Activated CD8-positive, alpha-beta memory T cell treated with anti-CD3 and anti-CD28 coated beads, Interleukin-2, amount 10 ng/mL, durations not matched to agents 7 days and 5 days (primary cell): ENCODE results near the gene TMEM131. TPM values are rescaled to one million over a fixed set of nuclear protein-coding genes. Genes with fewer than 3 reads are reported as not detected.

Source experiments
- ATAC-seq: fragments of 150-1000 bp; cut with Tn5 transposase; one replicate; pipeline ENCODE4 v1.10.0; 2021; ENCODE audit warnings: moderate library complexity
- CTCF ChIA-PET: fragments of 350-600 bp; sonication (Branson Sonifier 250); formaldehyde crosslinking; loops from one replicate; lab custom pipeline; 2021; ENCODE audit warnings: antibody characterized with exemption; lab: Charles Lee
- DNase-seq: peaks from one replicate; pipeline ENCODE4 v3.0.0-alpha.2; 2020
- H3K27ac Mint-ChIP-seq: one replicate; pipeline ENCODE4 v1.8.0; 2021; ENCODE audit warnings: mild to moderate bottlenecking, mixed read lengths
- H3K27me3 Mint-ChIP-seq: one replicate; pipeline ENCODE4 v1.8.0; 2021; ENCODE audit warnings: mixed read lengths
- H3K36me3 Mint-ChIP-seq: one replicate; pipeline ENCODE4 v1.8.0; 2021; ENCODE audit warnings: mild to moderate bottlenecking, mixed read lengths
- H3K4me1 Mint-ChIP-seq: one replicate; pipeline ENCODE4 v1.8.0; 2021; ENCODE audit warnings: mixed read lengths
- H3K4me3 Mint-ChIP-seq: one replicate; pipeline ENCODE4 v1.8.0; 2021; ENCODE audit warnings: mild to moderate bottlenecking, moderate library complexity, mixed read lengths
- H3K9me3 Mint-ChIP-seq: one replicate; pipeline ENCODE4 v1.8.0; 2022; ENCODE audit warnings: low read depth, mixed read lengths
- total RNA-seq, 2 experiments: library from RNA; stranded (reverse); gene quantifications; one replicate each; pipeline ENCODE4 v1.2.3, GENCODE V29; 2021

The TMEM131 gene
- total RNA-seq, 2 experiments from 2014 or later: 31.2 to 33.4 TPM

DNA sequence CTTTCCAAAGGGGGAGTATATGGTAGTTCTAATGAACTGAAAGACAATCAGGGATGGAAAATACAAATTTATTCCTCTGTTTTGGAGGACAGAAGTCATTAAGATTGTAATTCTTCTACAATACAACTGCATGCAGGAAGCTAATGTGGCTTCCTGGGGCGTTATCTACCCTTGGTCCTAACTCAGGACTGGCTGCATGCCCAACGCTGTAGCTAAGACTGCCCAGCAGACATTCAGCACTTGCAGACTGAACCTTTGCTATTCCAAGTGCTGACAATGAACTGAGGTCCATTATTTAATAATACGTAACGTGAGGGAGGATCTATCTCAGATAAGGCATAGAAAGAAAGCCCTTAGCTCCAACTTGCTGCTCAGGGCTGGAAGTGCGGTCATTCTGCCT is 229.2 kb downstream of the TMEM131 start:
- no peak for ATAC-seq
- CTCF ChIA-PET: interaction anchor here (0.7 to 1.2 kb wide), 3 partner anchors 57 to 176 kb away, joined by 3 to 5 read pairs (median 3); partner anchors contain the start of gene ANKRD36B
- H3K36me3 Mint-ChIP-seq: peaks cover 7% of the 10 kb centered on the region

DNA sequence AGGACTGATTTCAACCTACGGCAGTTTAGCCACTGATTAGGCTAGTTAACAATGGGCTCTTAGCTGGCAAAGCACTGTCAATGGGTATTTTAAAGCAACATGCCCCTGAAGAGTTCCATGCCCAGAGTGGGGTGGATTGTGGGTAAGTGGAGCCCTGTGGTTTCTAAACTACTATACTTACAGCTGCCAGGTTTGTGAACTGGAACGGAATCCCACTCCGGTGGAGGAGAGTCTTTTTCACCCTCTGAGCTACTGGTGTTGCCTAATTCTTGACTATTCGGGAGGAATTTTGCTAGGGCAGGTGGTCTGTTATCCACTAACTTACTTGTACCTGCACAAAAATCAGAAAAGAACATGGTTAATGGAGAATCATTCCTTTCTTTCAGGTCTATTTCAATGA is 229.8 kb downstream of the TMEM131 start:
- Mint-ChIP-seq H3K4me1 (peaks cover 20% of the 10 kb centered on the region), H3K27me3 (no peaks in the 10 kb centered on the region), H3K4me3 (no peak overlapping the region), H3K9me3 (no peaks in the 10 kb centered on the region), H3K27ac (no peak overlapping the region), H3K36me3 (peaks cover 7% of the 10 kb centered on the region)
- CTCF ChIA-PET: interaction anchor here (0.7 kb wide), 1 partner anchor 66 kb away, joined by 3 read pairs; no protein-coding TSS in a partner anchor
- ATAC-seq (no peak), DNase-seq (peak; percentile 12)

More for the DNA sequence above, 229.2 kb downstream of the TMEM131 start:
- Mint-ChIP-seq H3K4me1 (peaks cover 15% of the 10 kb centered on the region), H3K9me3 (no peaks in the 10 kb centered on the region), H3K27me3 (no peaks in the 10 kb centered on the region), H3K4me3 (no peak overlapping the region), H3K27ac (no peak overlapping the region)
- peak; percentile 25 for DNase-seq

DNA sequence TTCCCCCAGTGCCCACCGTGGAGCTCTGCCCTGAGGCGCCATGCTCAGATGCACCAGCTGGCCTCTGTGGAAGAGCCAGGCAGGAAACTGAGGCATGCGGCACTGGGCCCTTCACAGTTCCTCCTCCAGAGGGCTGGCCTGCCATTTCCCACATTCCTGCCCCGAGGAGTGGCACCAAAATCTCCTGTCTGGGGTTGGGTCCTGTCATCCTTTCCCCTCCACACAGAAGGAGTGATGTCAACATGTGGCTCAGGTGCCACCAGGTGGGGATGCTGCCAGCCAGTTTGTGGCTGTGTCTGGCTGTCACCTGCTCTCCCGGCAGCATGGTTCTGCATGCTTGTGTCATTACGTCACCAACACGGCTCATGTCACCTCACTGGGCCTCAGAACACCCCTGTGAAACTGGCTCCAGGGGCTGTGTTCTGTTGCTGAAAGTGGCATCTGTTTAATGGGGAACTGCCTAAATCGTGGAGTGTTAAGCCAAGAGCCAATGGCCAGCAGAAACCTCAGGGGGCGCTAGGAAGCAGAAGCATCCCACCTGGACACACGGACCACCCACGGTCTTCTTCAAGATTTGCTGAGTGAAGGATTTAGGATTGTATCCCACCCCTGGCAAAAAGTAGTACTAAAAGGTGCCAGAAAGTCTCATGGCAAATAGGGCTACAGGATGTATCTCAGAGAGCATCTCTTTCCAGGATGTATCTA is 231.0 kb downstream of the TMEM131 start:
- CTCF ChIA-PET: interaction anchor here (0.7 to 1.6 kb wide), 2 partner anchors 10 to 65 kb away, joined by 3 to 5 read pairs; no protein-coding TSS in a partner anchor
- Mint-ChIP-seq H3K27ac (no peak overlapping the region), H3K9me3 (no peaks in the 10 kb centered on the region), H3K4me1 (peaks cover 32% of the 10 kb centered on the region), H3K27me3 (no peaks in the 10 kb centered on the region), H3K4me3 (no peak overlapping the region), H3K36me3 (peaks cover 8% of the 10 kb centered on the region)
- ATAC-seq (no peak), DNase-seq (peak; percentile 37)

DNA sequence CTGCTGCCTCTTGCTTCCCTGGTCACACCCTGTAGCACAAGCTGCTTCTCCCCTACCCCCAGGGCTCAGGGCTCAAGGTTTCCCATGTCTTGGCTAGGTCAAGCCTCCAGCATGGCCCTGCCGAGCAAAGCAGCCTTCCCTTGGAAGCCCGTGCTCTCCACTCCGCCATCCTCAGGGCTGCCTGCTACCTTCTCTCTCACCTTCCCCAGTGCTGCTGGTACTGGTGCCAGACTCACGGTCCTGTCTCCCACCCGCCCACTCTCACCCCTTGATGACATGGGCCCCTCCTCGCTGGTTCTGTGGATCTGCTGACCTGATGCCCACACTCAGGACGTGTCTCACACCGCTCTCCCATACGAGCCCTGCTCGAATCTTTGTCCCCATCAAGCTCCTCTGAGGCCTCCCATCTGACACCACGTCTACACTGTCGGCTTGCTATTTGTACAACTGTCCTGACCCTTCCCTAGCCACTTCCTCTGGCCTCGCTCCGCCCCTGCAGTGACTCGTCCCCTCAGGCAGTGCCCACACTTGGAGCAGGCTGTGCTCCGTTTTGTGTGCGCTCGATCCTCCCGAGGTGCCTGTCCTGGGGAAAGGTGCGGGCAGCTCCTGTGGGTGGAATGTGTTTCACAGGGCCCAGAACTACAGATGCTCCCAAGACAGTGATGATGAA is 232.4 kb downstream of the TMEM131 start:
- CTCF ChIA-PET: interaction anchor here (1.2 to 2.1 kb wide), 4 partner anchors 9 to 64 kb away, joined by 3 to 7 read pairs (median 4); no protein-coding TSS in a partner anchor
- ATAC-seq (no peak), DNase-seq (peak; percentile 39)

DNA sequence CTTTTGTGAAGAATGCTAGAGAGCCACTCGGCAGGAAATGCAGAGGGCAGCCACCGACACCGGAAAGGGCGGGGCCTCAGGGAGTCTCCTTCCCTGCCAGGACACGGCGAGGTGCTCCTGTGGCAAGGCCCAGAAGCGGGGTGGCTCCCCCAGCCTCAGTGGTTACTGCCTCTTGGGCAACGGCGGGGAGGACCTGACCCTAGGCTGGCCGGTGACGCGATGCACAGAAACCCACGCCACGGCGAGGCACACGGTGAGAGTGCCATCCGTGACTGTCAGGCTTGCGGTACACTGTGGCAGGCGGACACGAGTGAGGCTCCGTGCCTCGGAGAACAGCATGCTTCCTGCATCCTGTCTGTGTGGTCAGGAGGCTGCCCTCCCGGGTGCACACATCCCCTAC is 234.6 kb downstream of the TMEM131 start:
- Mint-ChIP-seq H3K27me3 (no peaks in the 10 kb centered on the region), H3K4me3 (peak overlapping the region; percentile 56), H3K27ac (peak overlapping the region; percentile 81), H3K36me3 (peaks cover 16% of the 10 kb centered on the region), H3K9me3 (no peaks in the 10 kb centered on the region), H3K4me1 (peaks cover 38% of the 10 kb centered on the region)
- CTCF ChIA-PET: interaction anchor here (2.1 kb wide), 1 partner anchor 62 kb away, joined by 7 read pairs; no protein-coding TSS in a partner anchor
- DNase-seq (peak; percentile 80), ATAC-seq (peak; percentile 79)

More for the DNA sequence above, 232.4 kb downstream of the TMEM131 start:
- H3K27me3 Mint-ChIP-seq: no peaks in the 10 kb centered on the region
- peaks cover 8% of the 10 kb centered on the region for H3K36me3 Mint-ChIP-seq
- H3K4me3 Mint-ChIP-seq: no peak overlapping the region
- peaks cover 40% of the 10 kb centered on the region for H3K4me1 Mint-ChIP-seq
- no peaks in the 10 kb centered on the region for H3K9me3 Mint-ChIP-seq
- peak overlapping the region; percentile 30 for H3K27ac Mint-ChIP-seq

DNA sequence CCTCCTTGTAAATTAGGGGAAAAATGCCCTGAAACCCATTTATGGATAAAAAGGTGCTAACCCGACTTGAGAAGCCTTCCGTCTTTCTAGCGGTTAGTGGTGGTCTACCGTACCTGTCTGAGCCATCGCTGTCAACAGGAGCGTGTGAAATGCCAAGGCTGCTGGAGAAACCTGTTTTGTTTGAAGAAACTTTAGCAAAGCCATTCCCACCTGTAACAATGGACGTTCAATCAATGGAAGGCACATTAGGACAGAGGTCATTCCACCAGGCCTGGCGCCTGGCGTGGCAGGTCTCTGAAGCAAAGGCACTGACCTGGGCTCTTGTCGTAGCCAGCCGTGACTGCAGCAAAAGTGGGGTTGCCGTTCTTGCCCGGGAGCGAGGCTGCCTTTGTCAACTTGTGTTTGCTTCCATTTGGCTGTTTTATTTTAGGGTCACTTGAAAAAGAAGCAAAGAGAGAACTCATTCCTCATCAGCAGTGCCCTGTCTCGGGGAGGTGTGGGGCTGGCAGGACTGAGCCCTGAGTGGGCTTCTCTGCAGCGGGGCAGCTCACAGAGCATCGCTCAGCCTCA is 235.2 kb downstream of the TMEM131 start:
- Mint-ChIP-seq H3K36me3 (peaks cover 15% of the 10 kb centered on the region), H3K4me1 (peaks cover 38% of the 10 kb centered on the region), H3K27ac (peak overlapping the region; percentile 81), H3K4me3 (peak overlapping the region; percentile 56), H3K9me3 (no peaks in the 10 kb centered on the region), H3K27me3 (no peaks in the 10 kb centered on the region)
- ATAC-seq: peak; percentile 14
- DNase-seq: no peak
- CTCF ChIA-PET: no interaction called here

DNA sequence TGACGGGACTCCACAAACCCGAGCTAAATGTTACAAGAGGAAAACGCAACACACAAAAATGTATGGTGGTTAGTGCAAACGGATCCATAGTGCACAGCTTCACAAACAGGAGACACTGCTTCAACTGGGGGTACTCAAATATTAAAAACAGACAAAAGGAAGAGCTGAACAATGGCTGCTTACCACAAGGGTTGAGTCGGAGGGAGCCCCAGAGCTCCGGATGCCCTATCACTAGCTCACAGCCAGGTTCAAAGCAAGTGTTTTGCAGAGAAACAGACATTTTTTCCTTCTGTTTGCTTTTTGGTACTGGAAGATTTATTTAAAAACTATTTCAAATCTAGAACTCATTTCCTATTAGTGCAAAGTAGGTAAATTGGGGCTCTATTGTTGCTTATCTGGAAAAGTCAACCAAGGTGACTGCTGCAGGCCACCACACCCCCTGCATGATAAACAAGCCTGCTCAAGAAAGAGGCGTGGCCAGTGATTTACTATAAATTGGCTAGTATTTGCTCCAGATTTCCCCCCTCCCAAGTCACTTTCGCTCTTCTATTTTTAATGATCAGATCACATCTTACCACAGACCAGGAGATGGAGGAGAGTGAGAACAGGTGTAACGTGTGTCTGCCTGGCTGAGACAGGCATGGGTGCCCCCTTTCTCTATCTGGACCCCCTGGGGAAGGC is 235.9 kb downstream of the TMEM131 start:
- Mint-ChIP-seq H3K27ac (peak overlapping the region; percentile 66), H3K27me3 (no peaks in the 10 kb centered on the region), H3K36me3 (peaks cover 14% of the 10 kb centered on the region), H3K4me1 (peaks cover 38% of the 10 kb centered on the region), H3K9me3 (no peaks in the 10 kb centered on the region), H3K4me3 (peak overlapping the region; percentile 8)
- CTCF ChIA-PET: interaction anchor here (1.2 to 1.8 kb wide), 3 partner anchors 11 to 169 kb away, joined by 4 to 7 read pairs (median 4); no protein-coding TSS in a partner anchor
- peak; percentile 40 for DNase-seq
- no peak for ATAC-seq

DNA sequence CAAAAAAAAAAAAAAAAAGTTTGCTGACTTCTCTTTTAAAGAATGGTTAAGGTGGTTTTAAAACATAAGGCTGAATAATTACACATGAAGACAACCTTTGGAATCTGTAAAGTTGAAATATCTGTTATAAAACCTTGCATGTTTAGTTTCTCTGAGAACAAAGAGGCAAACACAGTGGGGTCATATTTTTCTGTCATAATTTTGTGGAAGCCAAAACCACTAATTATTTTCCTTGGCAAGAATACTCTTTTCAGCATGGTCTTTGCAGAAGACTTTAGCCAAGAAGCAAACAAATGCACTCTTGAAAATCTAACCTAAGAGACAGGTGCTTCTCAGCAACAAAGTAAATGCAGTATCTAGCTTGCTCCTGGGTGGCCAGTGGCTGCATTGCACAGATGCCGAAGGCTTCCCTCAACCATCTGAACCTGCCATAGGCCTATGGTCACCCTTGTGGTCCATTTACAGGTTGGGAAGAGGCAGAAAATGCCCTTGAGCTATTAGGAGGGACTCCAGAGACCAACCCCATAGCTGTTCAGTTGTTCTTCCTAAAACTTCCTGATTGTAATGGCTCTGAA is 237.5 kb downstream of the TMEM131 start:
- ATAC-seq: no peak
- H3K27ac Mint-ChIP-seq: no peak overlapping the region
- CTCF ChIA-PET: interaction anchor here (0.8 to 1.8 kb wide), 4 partner anchors 8 to 58 kb away, joined by 4 to 7 read pairs (median 4); no protein-coding TSS in a partner anchor
- no peak overlapping the region for H3K4me3 Mint-ChIP-seq
- H3K4me1 Mint-ChIP-seq: peaks cover 34% of the 10 kb centered on the region
- H3K36me3 Mint-ChIP-seq: peaks cover 14% of the 10 kb centered on the region
- no peaks in the 10 kb centered on the region for H3K9me3 Mint-ChIP-seq
- no peaks in the 10 kb centered on the region for H3K27me3 Mint-ChIP-seq
- no peak for DNase-seq

DNA sequence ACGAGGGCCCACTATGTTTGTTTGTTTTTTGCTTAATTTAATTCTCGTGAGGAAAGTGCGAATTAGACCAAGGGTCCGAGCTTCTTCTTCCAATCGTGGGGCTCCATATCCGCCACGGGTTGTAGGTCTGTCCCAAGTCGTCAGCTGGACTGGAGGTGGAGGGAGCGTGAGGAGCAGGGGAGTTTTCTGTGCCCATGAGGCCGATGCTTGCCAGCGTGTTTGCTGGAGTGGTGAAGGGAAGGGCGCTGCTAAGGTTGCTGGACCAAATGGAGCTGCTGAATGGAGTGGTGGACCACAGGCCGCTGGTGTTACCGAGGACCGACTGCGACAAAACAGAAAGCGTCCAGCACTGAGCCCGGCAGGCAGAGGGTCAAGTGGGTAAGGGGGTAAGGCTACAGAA is 238.7 kb downstream of the TMEM131 start:
- peaks cover 14% of the 10 kb centered on the region for H3K36me3 Mint-ChIP-seq
- CTCF ChIA-PET: interaction anchor here (1.1 to 1.5 kb wide), 2 partner anchors 9 to 94 kb away, joined by 3 to 5 read pairs; no protein-coding TSS in a partner anchor
- H3K9me3 Mint-ChIP-seq: no peaks in the 10 kb centered on the region
- peaks cover 31% of the 10 kb centered on the region for H3K4me1 Mint-ChIP-seq
- no peaks in the 10 kb centered on the region for H3K27me3 Mint-ChIP-seq
- H3K27ac Mint-ChIP-seq: no peak overlapping the region
- ATAC-seq (no peak), DNase-seq (no peak)
- no peak overlapping the region for H3K4me3 Mint-ChIP-seq

DNA sequence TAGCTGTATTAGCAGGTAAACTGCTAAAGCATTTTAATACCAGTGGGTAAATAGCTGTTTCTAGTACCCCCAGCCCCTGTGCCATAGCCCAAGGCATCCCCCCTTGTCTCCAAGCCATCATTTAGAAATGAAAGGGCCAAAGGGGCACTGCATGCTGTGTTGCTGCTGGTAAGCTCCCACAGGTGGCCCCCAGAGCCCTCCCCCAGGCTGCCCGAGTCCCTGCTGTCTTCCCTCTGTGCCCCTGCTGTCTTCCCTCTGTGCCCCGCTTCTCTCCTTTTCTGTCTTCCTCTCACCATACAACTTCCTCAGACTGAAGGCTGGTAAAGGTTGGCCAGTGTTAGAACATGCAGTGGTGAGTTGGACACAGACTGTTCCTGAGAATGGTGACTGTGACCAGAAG is 240.3 kb downstream of the TMEM131 start:
- no peaks in the 10 kb centered on the region for H3K27me3 Mint-ChIP-seq

DNA sequence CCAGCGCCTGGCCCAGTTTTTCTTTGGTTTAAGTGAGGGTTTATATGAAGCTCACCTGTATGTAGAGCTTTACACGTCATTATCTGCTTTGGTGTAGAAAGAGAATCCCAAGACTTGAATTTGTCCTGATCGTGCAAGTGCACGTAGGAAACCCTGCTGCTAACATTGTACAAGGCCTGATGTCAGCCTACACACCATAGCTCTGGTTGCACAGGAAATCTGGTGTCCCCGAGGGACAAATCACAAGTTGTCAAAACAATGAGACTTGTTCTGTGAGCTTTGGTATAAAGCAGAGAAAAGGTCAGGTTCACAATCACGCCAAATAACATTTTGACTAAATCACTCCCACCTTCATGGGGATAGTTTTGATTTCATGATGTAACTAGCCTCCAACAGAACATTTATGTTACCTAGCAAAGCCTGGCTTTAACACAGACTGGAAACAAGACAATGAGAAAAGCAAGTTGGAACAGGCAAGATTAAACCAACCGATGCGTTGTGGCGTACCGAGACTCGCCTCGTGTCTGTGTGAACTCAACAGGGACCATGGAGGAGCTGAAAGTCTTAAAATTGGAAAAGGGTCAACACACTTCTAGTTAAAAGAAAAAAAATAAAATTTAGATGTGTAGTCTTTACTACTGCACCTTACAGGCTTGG is 240.9 kb downstream of the TMEM131 start:
- no peaks in the 10 kb centered on the region for H3K9me3 Mint-ChIP-seq
- no peak overlapping the region for H3K27ac Mint-ChIP-seq
- H3K36me3 Mint-ChIP-seq: peaks cover 11% of the 10 kb centered on the region
- DNase-seq (no peak), ATAC-seq (no peak)
- H3K4me1 Mint-ChIP-seq: peaks cover 10% of the 10 kb centered on the region
- no peaks in the 10 kb centered on the region for H3K27me3 Mint-ChIP-seq
- CTCF ChIA-PET: interaction anchor here (0.7 to 20.6 kb wide), 3 partner anchors 13 to 164 kb away, joined by 3 to 621 read pairs (median 3); partner anchors contain the start of gene ZAP70
- no peak overlapping the region for H3K4me3 Mint-ChIP-seq

More for the DNA sequence above, 240.3 kb downstream of the TMEM131 start:
- no peak overlapping the region for H3K27ac Mint-ChIP-seq
- H3K4me1 Mint-ChIP-seq: peaks cover 16% of the 10 kb centered on the region
- CTCF ChIA-PET: interaction anchor here (0.5 to 20.6 kb wide), 2 partner anchors 48 to 853 kb away, joined by 3 to 621 read pairs; partner anchors contain the start of gene ZAP70
- no peak overlapping the region for H3K4me3 Mint-ChIP-seq
- H3K9me3 Mint-ChIP-seq: no peaks in the 10 kb centered on the region
- ATAC-seq (no peak), DNase-seq (no peak)
- H3K36me3 Mint-ChIP-seq: peaks cover 12% of the 10 kb centered on the region
